Upper lobe of left lung (tissue), 6 donors: ENCODE measurements around the gene TGOLN2. TPM values are rescaled to one million over a fixed set of nuclear protein-coding genes. Genes with fewer than 3 reads are reported as not detected.

Experiments used
- ATAC-seq, 2 donors: fragments of 200-7000 bp; cut with Tn5 transposase; one replicate each; pipeline ENCODE4 v1.9.1; 2022; ENCODE audit warnings: mild to moderate bottlenecking in 2 of 2, moderate library complexity in 2 of 2; ENCODE audit not compliant: low FRiP score in 2 of 2
- DNase-seq, 2 donors: peaks; one replicate each; pipeline ENCODE4 v3.0.0-alpha.2; 2019 to 2020
- H3K27ac ChIP-seq, 4 donors: fragments of 200-600 bp; sonication (generic); one replicate each; pipeline ENCODE4 v1.5.1; 2016 to 2019
- H3K27me3 ChIP-seq, 4 donors: fragments of 200-600 bp; sonication (generic); one replicate each; pipeline ENCODE4 v1.5.1; 2017 to 2019
- H3K36me3 ChIP-seq, 4 donors: fragments of 200-600 bp; sonication (generic); one replicate each; pipeline ENCODE4 v1.5.1; 2016 to 2019
- H3K4me1 ChIP-seq, 4 donors: fragments of 200-600 bp; sonication (generic); one replicate each; pipeline ENCODE4 v1.5.1; 2018 to 2019
- H3K4me3 ChIP-seq, 4 donors: fragments of 200-600 bp; sonication (generic); one replicate each; pipeline ENCODE4 v1.5.1; 2017 to 2019; ENCODE audit warnings: mild to moderate bottlenecking in 2 of 4, moderate library complexity in 1 of 4
- H3K9me3 ChIP-seq, 4 donors: fragments of 200-600 bp; sonication (generic); one replicate each; pipeline ENCODE4 v1.5.1; 2018 to 2019
- CTCF ChIP-seq, 6 experiments: fragments of 450-650 bp in 4 of 6; fragments of 200-600 bp in 2 of 6; sonication (generic) in 2 of 6; IDR thresholded peaks; one replicate each; pipeline ENCODE4 v1.5.1; 2016 to 2019; ENCODE audit warnings: antibody characterized with exemption in 6 of 6
- EP300 ChIP-seq, 4 donors: sonication (generic); formaldehyde crosslinking; IDR thresholded peaks; one replicate each; pipeline ENCODE4 v1.5.1; 2017; ENCODE audit warnings: antibody characterized with exemption in 4 of 4, control low read depth in 2 of 4
- POLR2A ChIP-seq, 4 donors: fragments of 450-650 bp; IDR thresholded peaks; one replicate each; pipeline ENCODE4 v1.5.1; 2016 to 2017; ENCODE audit warnings: antibody characterized with exemption in 4 of 4, mild to moderate bottlenecking in 2 of 4
- POLR2AphosphoS5 ChIP-seq, 2 donors: sonication (generic); formaldehyde crosslinking; IDR thresholded peaks; one replicate each; pipeline ENCODE4 v1.5.1; 2017; ENCODE audit warnings: antibody characterized with exemption in 2 of 2
- WGBS, 2 donors: methylation state at CpG; one replicate each; pipeline ENCODE4 v1.1.5; 2017 to 2018; 5-methylcytosine and 5-hydroxymethylcytosine counted together
- total RNA-seq, 6 donors: library from RNA; depleted of rRNA in 4 of 6; stranded (reverse); fragments of >200 nt in 4 of 6; gene quantifications; one replicate each; pipeline versions ENCODE4 v1.1.0 to v1.2.1, GENCODE V29; 2016 to 2021
- donor health status: DM: no; HTN: no; CAD: no; lungs with moderate emphysema.
- donor health status: DM: no; HTN: yes; CAD: no; lungs with severe emphysema.

The TGOLN2 gene
- total RNA-seq, 6 donors from 2014 or later = 128 to 172 (median 147) TPM

GRCh38 chr2:85314884-85315242 is 12.9 kb downstream of the TGOLN2 start:
- Histone ChIP-seq H3K4me3 (no peak overlapping the region), H3K4me1 (peaks cover 9 to 19% (median 15%) of the 10 kb centered on the region in 4 donors), H3K9me3 (no peaks in the 10 kb centered on the region), H3K27ac (no peak overlapping the region), H3K27me3 (no peaks in the 10 kb centered on the region), H3K36me3 (peaks cover 0 to 53% (median 32%) of the 10 kb centered on the region in 4 donors)
- ATAC-seq (no peak), DNase-seq (no peak)
- TF ChIP-seq EP300 (IDR thresholded peaks at IDR 0.05) = no peak
- peak in 1 of 2 donors; percentile 2 for TF ChIP-seq POLR2AphosphoS5 (IDR thresholded peaks at IDR 0.05)
- 89 to 94% methylated on average over 8 to 10 of the region's 10 CpGs for WGBS, 2 donors

- peaks cover 11 to 23% (median 20%) of the 10 kb centered on the region in 4 donors for H3K4me1 ChIP-seq
- H3K36me3 ChIP-seq = peaks cover 0 to 40% (median 28%) of the 10 kb centered on the region in 4 donors
- WGBS, 2 donors = 78 to 87% methylated on average over 7 of the region's 7 CpGs
- no peak for ATAC-seq
- no peak overlapping the region for H3K4me3 ChIP-seq
- no peaks in the 10 kb centered on the region for H3K27me3 ChIP-seq
- no peak for DNase-seq
- H3K27ac ChIP-seq = no peak overlapping the region
- no peak for TF ChIP-seq POLR2A (IDR thresholded peaks at IDR 0.05)
- no peak for TF ChIP-seq CTCF (IDR thresholded peaks at IDR 0.05)
- no peak for TF ChIP-seq EP300 (IDR thresholded peaks at IDR 0.05)
- TF ChIP-seq POLR2AphosphoS5 (IDR thresholded peaks at IDR 0.05) = no peak
- H3K9me3 ChIP-seq = no peaks in the 10 kb centered on the region
These were observed 15.4 kb downstream of the TGOLN2 start for GRCh38 chr2:85312404-85312803.

GRCh38 chr2:85310330-85310729 is 17.5 kb downstream of the TGOLN2 start:
- Histone ChIP-seq H3K4me1 (peaks cover 11 to 23% (median 20%) of the 10 kb centered on the region in 4 donors), H3K27me3 (no peaks in the 10 kb centered on the region), H3K36me3 (peaks cover 0 to 41% (median 22%) of the 10 kb centered on the region in 4 donors), H3K27ac (peak overlapping the region in 3 of 4 donors; percentile 26 to 74 (median 69)), H3K9me3 (no peaks in the 10 kb centered on the region), H3K4me3 (no peak overlapping the region)
- no peak for DNase-seq
- TF ChIP-seq POLR2AphosphoS5 (IDR thresholded peaks at IDR 0.05) (no peak), CTCF (IDR thresholded peaks at IDR 0.05) (no peak), POLR2A (IDR thresholded peaks at IDR 0.05) (no peak)
- WGBS, 2 donors = 77 to 85% methylated on average over 3 of the region's 3 CpGs
- no peak for ATAC-seq

- no peak for TF ChIP-seq CTCF (IDR thresholded peaks at IDR 0.05)
- TF ChIP-seq POLR2AphosphoS5 (IDR thresholded peaks at IDR 0.05) = no peak
- TF ChIP-seq POLR2A (IDR thresholded peaks at IDR 0.05) = no peak
- no peak for TF ChIP-seq EP300 (IDR thresholded peaks at IDR 0.05)
- ATAC-seq (peak in 1 of 2 donors; percentile 16), DNase-seq (no peak)
- peaks cover 11 to 23% (median 20%) of the 10 kb centered on the region in 4 donors for H3K4me1 ChIP-seq
- H3K9me3 ChIP-seq = no peaks in the 10 kb centered on the region
- peak overlapping the region in 1 of 4 donors; percentile 15 for H3K4me3 ChIP-seq
- 56% methylated on average over 19 of the region's 19 CpGs for WGBS, 2 donors
- H3K27me3 ChIP-seq = no peaks in the 10 kb centered on the region
- H3K27ac ChIP-seq = peak overlapping the region; percentile 0 to 74 (median 48)
- peaks cover 0 to 39% (median 20%) of the 10 kb centered on the region in 4 donors for H3K36me3 ChIP-seq
These were observed 18.0 kb downstream of the TGOLN2 start for GRCh38 chr2:85309699-85310321.

GRCh38 chr2:85308896-85309555 is 18.8 kb downstream of the TGOLN2 start:
- 38 to 41% methylated on average over 15 of the region's 15 CpGs for WGBS, 2 donors
- Histone ChIP-seq H3K27me3 (no peaks in the 10 kb centered on the region), H3K9me3 (no peaks in the 10 kb centered on the region), H3K27ac (peak overlapping the region; percentile 0 to 69 (median 26)), H3K4me1 (peaks cover 11 to 23% (median 20%) of the 10 kb centered on the region in 4 donors), H3K36me3 (peaks cover 0 to 34% (median 18%) of the 10 kb centered on the region in 4 donors), H3K4me3 (no peak overlapping the region)
- DNase-seq (peak in 1 of 2 donors; percentile 75), ATAC-seq (peak; percentile 45 to 54)
- TF ChIP-seq POLR2A (IDR thresholded peaks at IDR 0.05) (no peak), POLR2AphosphoS5 (IDR thresholded peaks at IDR 0.05) (no peak), EP300 (IDR thresholded peaks at IDR 0.05) (no peak), CTCF (IDR thresholded peaks at IDR 0.05) (no peak)
